H1 (cell line): ENCODE results near the gene CAPN1. TPM values are rescaled to one million over a fixed set of nuclear protein-coding genes. Genes with fewer than 3 reads are reported as not detected.

ENCODE experiments used
- BRCA1 ChIP-seq: IDR thresholded peaks from 2 replicates; pipeline ENCODE4 v1.6.1; 2012; ENCODE audit warnings: low read depth, low read length, improper control_type of control experiment
- CEBPB ChIP-seq: IDR thresholded peaks from 2 replicates; pipeline ENCODE4 v1.6.1; 2012; ENCODE audit warnings: low read depth, low read length
- CHD1 ChIP-seq: IDR thresholded peaks from 2 replicates; pipeline ENCODE4 v1.6.1; 2012; ENCODE audit warnings: low read depth, low read length, improper control_type of control experiment
- EP300 ChIP-seq, 2 experiments: IDR thresholded peaks; 1 replicate in 1 of 2; 2 replicates in 1 of 2; pipeline ENCODE4 v1.6.1; 2011 to 2012; ENCODE audit warnings: low read depth in 2 of 2, low read length in 2 of 2, mild to moderate bottlenecking in 2 of 2, borderline replicate concordance in 1 of 2, inconsistent platforms in 1 of 2, moderate library complexity in 1 of 2
- FOSL1 ChIP-seq: IDR thresholded peaks from 2 replicates; pipeline ENCODE4 v1.6.1; 2011; ENCODE audit warnings: mild to moderate bottlenecking, low read depth, low read length, moderate library complexity; ENCODE audit not compliant: insufficient read depth
- SIRT6 ChIP-seq: IDR thresholded peaks from one replicate; pipeline ENCODE4 v1.7.1; 2012; ENCODE audit warnings: low read length, inconsistent platforms
- TAF1 ChIP-seq: IDR thresholded peaks from 2 replicates; pipeline ENCODE4 v1.6.1; 2011; ENCODE audit warnings: mild to moderate bottlenecking, low read depth, low read length
- polyA plus RNA-seq, 7 experiments: library from polyadenylated mRNA; depleted of rRNA in 3 of 7; stranded (reverse) in 5 of 7; unstranded in 2 of 7; fragments of >200 nt in 5 of 7; fragments of 200-250 nt in 2 of 7; gene quantifications; 1 replicate in 5 of 7; 2 replicates in 1 of 7; 4 replicates in 1 of 7; pipeline versions ENCODE4 v1.2.1 to v1.2.3, GENCODE V29; 2011 to 2013; ENCODE audit warnings: missing spikeins in 2 of 7, mixed read lengths in 2 of 7
- total RNA-seq: library from RNA; stranded (reverse); fragmentation: NEBNext Ultra II Directional; extraction: Animal tissue kit (Norgen Biotek cat#: 25700); gene quantifications from 2 replicates; pipeline ENCODE4 v1.2.1, GENCODE V29; 2021
- TF ChIP-seq, protein P1 (sequence below): fragments of 300-600 bp; sonication (generic); IDR thresholded peaks from 2 replicates; pipeline ENCODE4 v1.7.1; 2012; ENCODE audit warnings: low read length, moderate library complexity, mild to moderate bottlenecking, inconsistent platforms; ENCODE audit not compliant: insufficient replicate concordance
- TF ChIP-seq, protein P2 (sequence below), 3 experiments: IDR thresholded peaks; 1 replicate in 2 of 3; 2 replicates in 1 of 3; pipeline versions ENCODE4 v1.5.1 to v1.6.1; 2011; ENCODE audit warnings: low read length in 3 of 3, mild to moderate bottlenecking in 3 of 3, inconsistent platforms in 2 of 3, low read depth in 1 of 3, moderate library complexity in 1 of 3; ENCODE audit not compliant: insufficient read depth in 1 of 3; ENCODE audit errors: control extremely low read depth in 1 of 3

Gene CAPN1
- total and polyA plus RNA-seq, 2 of the 8 experiments (the other 6 are each of a cell fraction or from before 2014, with no cell fraction given): 194 to 233 TPM

DNA sequence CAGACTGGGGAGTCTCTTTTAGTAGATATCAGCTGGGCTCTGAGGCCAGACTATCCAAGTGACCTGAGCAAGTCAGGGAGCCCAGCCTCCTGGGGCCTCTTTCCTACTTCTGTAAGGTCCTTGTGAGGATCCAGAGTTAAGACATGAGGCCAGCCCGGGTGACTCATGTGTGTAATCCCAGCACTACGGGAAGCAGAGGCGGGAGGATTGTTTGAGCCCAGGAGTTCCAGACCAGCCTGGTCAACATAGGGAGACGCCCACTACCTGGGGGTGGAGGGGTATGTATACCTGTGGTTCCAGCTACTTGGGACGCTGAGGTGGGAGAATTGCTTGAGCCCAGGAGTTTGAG is 43.2 kb downstream of the CAPN1 start (continued):
- TF ChIP-seq, protein P1, sequence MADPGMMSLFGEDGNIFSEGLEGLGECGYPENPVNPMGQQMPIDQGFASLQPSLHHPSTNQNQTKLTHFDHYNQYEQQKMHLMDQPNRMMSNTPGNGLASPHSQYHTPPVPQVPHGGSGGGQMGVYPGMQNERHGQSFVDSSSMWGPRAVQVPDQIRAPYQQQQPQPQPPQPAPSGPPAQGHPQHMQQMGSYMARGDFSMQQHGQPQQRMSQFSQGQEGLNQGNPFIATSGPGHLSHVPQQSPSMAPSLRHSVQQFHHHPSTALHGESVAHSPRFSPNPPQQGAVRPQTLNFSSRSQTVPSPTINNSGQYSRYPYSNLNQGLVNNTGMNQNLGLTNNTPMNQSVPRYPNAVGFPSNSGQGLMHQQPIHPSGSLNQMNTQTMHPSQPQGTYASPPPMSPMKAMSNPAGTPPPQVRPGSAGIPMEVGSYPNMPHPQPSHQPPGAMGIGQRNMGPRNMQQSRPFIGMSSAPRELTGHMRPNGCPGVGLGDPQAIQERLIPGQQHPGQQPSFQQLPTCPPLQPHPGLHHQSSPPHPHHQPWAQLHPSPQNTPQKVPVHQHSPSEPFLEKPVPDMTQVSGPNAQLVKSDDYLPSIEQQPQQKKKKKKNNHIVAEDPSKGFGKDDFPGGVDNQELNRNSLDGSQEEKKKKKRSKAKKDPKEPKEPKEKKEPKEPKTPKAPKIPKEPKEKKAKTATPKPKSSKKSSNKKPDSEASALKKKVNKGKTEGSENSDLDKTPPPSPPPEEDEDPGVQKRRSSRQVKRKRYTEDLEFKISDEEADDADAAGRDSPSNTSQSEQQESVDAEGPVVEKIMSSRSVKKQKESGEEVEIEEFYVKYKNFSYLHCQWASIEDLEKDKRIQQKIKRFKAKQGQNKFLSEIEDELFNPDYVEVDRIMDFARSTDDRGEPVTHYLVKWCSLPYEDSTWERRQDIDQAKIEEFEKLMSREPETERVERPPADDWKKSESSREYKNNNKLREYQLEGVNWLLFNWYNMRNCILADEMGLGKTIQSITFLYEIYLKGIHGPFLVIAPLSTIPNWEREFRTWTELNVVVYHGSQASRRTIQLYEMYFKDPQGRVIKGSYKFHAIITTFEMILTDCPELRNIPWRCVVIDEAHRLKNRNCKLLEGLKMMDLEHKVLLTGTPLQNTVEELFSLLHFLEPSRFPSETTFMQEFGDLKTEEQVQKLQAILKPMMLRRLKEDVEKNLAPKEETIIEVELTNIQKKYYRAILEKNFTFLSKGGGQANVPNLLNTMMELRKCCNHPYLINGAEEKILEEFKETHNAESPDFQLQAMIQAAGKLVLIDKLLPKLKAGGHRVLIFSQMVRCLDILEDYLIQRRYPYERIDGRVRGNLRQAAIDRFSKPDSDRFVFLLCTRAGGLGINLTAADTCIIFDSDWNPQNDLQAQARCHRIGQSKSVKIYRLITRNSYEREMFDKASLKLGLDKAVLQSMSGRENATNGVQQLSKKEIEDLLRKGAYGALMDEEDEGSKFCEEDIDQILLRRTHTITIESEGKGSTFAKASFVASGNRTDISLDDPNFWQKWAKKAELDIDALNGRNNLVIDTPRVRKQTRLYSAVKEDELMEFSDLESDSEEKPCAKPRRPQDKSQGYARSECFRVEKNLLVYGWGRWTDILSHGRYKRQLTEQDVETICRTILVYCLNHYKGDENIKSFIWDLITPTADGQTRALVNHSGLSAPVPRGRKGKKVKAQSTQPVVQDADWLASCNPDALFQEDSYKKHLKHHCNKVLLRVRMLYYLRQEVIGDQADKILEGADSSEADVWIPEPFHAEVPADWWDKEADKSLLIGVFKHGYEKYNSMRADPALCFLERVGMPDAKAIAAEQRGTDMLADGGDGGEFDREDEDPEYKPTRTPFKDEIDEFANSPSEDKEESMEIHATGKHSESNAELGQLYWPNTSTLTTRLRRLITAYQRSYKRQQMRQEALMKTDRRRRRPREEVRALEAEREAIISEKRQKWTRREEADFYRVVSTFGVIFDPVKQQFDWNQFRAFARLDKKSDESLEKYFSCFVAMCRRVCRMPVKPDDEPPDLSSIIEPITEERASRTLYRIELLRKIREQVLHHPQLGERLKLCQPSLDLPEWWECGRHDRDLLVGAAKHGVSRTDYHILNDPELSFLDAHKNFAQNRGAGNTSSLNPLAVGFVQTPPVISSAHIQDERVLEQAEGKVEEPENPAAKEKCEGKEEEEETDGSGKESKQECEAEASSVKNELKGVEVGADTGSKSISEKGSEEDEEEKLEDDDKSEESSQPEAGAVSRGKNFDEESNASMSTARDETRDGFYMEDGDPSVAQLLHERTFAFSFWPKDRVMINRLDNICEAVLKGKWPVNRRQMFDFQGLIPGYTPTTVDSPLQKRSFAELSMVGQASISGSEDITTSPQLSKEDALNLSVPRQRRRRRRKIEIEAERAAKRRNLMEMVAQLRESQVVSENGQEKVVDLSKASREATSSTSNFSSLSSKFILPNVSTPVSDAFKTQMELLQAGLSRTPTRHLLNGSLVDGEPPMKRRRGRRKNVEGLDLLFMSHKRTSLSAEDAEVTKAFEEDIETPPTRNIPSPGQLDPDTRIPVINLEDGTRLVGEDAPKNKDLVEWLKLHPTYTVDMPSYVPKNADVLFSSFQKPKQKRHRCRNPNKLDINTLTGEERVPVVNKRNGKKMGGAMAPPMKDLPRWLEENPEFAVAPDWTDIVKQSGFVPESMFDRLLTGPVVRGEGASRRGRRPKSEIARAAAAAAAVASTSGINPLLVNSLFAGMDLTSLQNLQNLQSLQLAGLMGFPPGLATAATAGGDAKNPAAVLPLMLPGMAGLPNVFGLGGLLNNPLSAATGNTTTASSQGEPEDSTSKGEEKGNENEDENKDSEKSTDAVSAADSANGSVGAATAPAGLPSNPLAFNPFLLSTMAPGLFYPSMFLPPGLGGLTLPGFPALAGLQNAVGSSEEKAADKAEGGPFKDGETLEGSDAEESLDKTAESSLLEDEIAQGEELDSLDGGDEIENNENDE: no peak
- TF ChIP-seq CHD1 (no peak), SIRT6 (no peak), EP300 (IDR thresholded peaks at IDR 0.05; ENCODE audit: borderline replicate concordance in 1 of 2, low read depth in 2 of 2, low read length in 2 of 2) (no peak), TAF1 (no peak), FOSL1 (no peak), BRCA1 (no peak), CEBPB (no peak)
- TF ChIP-seq, protein P2, sequence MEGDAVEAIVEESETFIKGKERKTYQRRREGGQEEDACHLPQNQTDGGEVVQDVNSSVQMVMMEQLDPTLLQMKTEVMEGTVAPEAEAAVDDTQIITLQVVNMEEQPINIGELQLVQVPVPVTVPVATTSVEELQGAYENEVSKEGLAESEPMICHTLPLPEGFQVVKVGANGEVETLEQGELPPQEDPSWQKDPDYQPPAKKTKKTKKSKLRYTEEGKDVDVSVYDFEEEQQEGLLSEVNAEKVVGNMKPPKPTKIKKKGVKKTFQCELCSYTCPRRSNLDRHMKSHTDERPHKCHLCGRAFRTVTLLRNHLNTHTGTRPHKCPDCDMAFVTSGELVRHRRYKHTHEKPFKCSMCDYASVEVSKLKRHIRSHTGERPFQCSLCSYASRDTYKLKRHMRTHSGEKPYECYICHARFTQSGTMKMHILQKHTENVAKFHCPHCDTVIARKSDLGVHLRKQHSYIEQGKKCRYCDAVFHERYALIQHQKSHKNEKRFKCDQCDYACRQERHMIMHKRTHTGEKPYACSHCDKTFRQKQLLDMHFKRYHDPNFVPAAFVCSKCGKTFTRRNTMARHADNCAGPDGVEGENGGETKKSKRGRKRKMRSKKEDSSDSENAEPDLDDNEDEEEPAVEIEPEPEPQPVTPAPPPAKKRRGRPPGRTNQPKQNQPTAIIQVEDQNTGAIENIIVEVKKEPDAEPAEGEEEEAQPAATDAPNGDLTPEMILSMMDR (IDR thresholded peaks at IDR 0.05; ENCODE audit: control extremely low read depth in 1 of 3, insufficient read depth in 1 of 3, low read depth in 1 of 3, low read length in 3 of 3): no peak
